H1 (cell line): ENCODE results near the gene MARK3.
A peak's percentile ranks its signal among the peaks of the same experiment; 100 is the strongest.

Source experiments
- ATF2 ChIP-seq: IDR thresholded peaks from 2 replicates; pipeline ENCODE4 v1.6.1; 2012; ENCODE audit warnings: low read length, inconsistent platforms
- CTCF ChIP-seq, 3 experiments: IDR thresholded peaks; 1 replicate in 2 of 3; 2 replicates in 1 of 3; pipeline versions ENCODE4 v1.5.1 to v1.6.1; 2011; ENCODE audit warnings: low read length in 3 of 3, mild to moderate bottlenecking in 3 of 3, inconsistent platforms in 2 of 3, low read depth in 1 of 3, moderate library complexity in 1 of 3; ENCODE audit not compliant: insufficient read depth in 1 of 3; ENCODE audit errors: control extremely low read depth in 1 of 3
- EP300 ChIP-seq, 2 experiments: IDR thresholded peaks; 1 replicate in 1 of 2; 2 replicates in 1 of 2; pipeline ENCODE4 v1.6.1; 2011 to 2012; ENCODE audit warnings: low read depth in 2 of 2, low read length in 2 of 2, mild to moderate bottlenecking in 2 of 2, borderline replicate concordance in 1 of 2, inconsistent platforms in 1 of 2, moderate library complexity in 1 of 2
- EZH2 ChIP-seq: fragments of 200-600 bp; sonication (generic); IDR thresholded peaks from 2 replicates; pipeline ENCODE4 v1.7.1; 2012; ENCODE audit warnings: low read depth, mild to moderate bottlenecking, moderate library complexity, low read length, inconsistent platforms; ENCODE audit not compliant: severe bottlenecking
- FOSL1 ChIP-seq: IDR thresholded peaks from 2 replicates; pipeline ENCODE4 v1.6.1; 2011; ENCODE audit warnings: mild to moderate bottlenecking, low read depth, low read length, moderate library complexity; ENCODE audit not compliant: insufficient read depth
- GTF2F1 ChIP-seq: IDR thresholded peaks from 2 replicates; pipeline ENCODE4 v1.6.1; 2012; ENCODE audit warnings: low read depth, low read length, improper control_type of control experiment, borderline replicate concordance
- MAX ChIP-seq: IDR thresholded peaks from 2 replicates; pipeline ENCODE4 v1.6.1; 2012; ENCODE audit warnings: inconsistent platforms
- POLR2A ChIP-seq, 2 experiments: IDR thresholded peaks; 1 replicate in 1 of 2; 2 replicates in 1 of 2; pipeline ENCODE4 v1.6.1; 2011; ENCODE audit warnings: low read depth in 2 of 2, low read length in 2 of 2, mild to moderate bottlenecking in 2 of 2; ENCODE audit errors: control extremely low read depth in 1 of 2
- POLR2AphosphoS5 ChIP-seq: IDR thresholded peaks from 2 replicates; pipeline ENCODE4 v1.6.1; 2011; ENCODE audit warnings: low read depth, low read length
- RFX5 ChIP-seq: IDR thresholded peaks from 2 replicates; pipeline ENCODE4 v1.6.1; 2011; ENCODE audit warnings: low read depth, low read length, improper control_type of control experiment, borderline replicate concordance
- TAF1 ChIP-seq: IDR thresholded peaks from 2 replicates; pipeline ENCODE4 v1.6.1; 2011; ENCODE audit warnings: mild to moderate bottlenecking, low read depth, low read length
- TBP ChIP-seq: IDR thresholded peaks from 2 replicates; pipeline ENCODE4 v1.6.1; 2011; ENCODE audit warnings: low read depth, low read length, improper control_type of control experiment

GRCh38 chr14:103517721-103518421 lies 132.7 kb downstream of the MARK3 start:
- TF ChIP-seq POLR2AphosphoS5 (peak; percentile 11; the same call in 1 of the 2 replicates), MAX (no peak), ATF2 (no peak), GTF2F1 (no peak), EP300 (IDR thresholded peaks at IDR 0.05; ENCODE audit: borderline replicate concordance in 1 of 2, low read depth in 2 of 2, low read length in 2 of 2) (no peak), POLR2A (IDR thresholded peaks at IDR 0.05; ENCODE audit: control extremely low read depth in 1 of 2, low read depth in 2 of 2, low read length in 2 of 2) (0 out of 3 replicates have a peak, but pooled peaks of 1 of the 2 experiments have one; percentile 3), TAF1 (no peak), CTCF (IDR thresholded peaks at IDR 0.05; ENCODE audit: control extremely low read depth in 1 of 3, insufficient read depth in 1 of 3, low read depth in 1 of 3, low read length in 3 of 3) (no peak), EZH2 (no peak), TBP (no peak), FOSL1 (no peak), RFX5 (no peak)
